ENCODE data around the gene AGBL4.

AGBL4 gene

DNA sequence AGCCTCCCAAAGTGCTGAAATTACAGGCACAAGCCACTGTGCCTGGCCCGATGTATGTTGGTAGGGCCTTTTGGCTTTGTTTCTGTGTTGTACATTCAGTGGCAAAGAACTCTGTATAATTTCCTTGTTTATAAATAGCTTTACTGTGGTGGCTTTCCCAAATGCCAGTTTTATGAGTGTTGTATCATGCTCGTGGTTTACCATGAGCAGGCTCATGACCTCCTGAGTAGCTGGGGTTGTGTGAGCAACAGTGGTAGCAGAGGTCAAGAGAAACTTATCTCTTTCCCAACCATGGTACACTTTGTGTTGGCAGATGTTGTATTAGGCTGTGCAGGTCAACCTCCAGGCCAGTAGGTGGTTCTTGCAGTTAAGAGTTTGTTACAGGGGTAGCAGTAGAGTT is 826.7 kb downstream of the AGBL4 start:
- TF ChIP-seq CTCF (IDR thresholded peaks at IDR 0.05; ENCODE audit: low read depth, low read length) = no peak
- no peak for DNase-seq (ENCODE audit: extremely low read depth, low read depth)

DNA sequence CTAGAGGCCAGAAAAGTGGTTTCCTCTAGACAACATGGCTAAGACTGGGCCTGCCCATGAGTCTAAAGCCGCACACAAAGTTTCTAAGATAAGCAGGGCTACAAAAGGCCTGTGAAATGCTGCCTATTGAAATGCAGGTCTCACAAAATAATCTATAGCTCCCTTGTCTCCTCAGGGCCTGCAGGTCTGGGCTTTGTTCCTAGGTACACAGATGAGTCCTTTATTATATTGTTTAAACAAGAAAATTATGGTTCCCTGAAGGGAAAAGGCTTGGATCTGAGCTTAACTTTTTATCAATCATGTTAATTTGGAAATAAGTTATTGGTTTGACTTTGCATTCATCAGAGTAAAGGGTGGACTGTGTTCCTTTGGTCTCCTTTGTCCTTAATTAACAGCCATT is 833.6 kb downstream of the AGBL4 start:
- DNase-seq (ENCODE audit: extremely low read depth, low read depth) = no peak
- no peak for TF ChIP-seq CTCF (IDR thresholded peaks at IDR 0.05; ENCODE audit: low read depth, low read length)

- no peak for TF ChIP-seq CTCF (IDR thresholded peaks at IDR 0.05; ENCODE audit: low read depth, low read length)
- no peak for DNase-seq (ENCODE audit: extremely low read depth, low read depth)
Observed at GRCh38 chr1:49187056-49187455, 836.7 kb downstream of the AGBL4 start.

GRCh38 chr1:49185450-49185980 is 838.2 kb downstream of the AGBL4 start:
- DNase-seq (ENCODE audit: extremely low read depth, low read depth) = no peak
- no peak for TF ChIP-seq CTCF (IDR thresholded peaks at IDR 0.05; ENCODE audit: low read depth, low read length)

DNA sequence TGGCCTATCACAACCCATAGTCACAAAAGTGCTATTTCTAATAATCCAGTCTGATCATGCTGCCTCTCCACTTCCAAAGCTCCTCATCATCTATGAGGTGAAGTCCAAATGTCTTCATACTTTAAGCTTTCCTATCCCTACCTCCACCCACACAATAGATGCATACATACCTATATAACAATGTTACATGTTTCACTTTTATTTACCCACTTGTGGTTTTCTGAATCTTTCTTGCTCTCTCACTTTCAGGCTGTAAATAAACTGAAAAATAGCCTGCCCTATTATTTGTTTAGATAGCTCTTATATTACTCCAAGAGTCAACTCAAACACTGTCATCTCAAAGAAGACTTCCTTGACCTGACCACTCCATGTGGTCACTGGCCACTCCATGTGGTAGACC is 840.3 kb downstream of the AGBL4 start:
- DNase-seq (ENCODE audit: extremely low read depth, low read depth) = no peak
- no peak for TF ChIP-seq CTCF (IDR thresholded peaks at IDR 0.05; ENCODE audit: low read depth, low read length)

DNA sequence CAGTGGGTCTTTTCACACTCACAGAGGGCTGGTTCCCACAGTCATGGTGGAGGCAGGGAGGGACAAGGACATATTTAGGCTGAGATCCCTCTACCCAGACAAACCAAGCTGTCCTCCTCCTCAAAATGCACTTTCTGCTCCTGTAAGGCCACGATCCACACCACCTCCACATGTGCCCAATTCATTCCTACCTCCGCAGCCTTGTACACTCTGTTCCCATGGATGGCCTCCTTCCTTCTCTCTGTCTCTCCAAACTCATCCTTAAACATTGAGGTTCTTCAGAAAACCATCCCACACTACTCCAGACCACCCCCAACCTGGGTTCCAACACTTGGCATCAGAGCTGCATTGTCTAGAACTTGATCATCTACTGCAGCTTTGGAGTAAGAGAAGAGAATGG is 842.7 kb downstream of the AGBL4 start:
- no peak for TF ChIP-seq CTCF (IDR thresholded peaks at IDR 0.05; ENCODE audit: low read depth, low read length)

DNA sequence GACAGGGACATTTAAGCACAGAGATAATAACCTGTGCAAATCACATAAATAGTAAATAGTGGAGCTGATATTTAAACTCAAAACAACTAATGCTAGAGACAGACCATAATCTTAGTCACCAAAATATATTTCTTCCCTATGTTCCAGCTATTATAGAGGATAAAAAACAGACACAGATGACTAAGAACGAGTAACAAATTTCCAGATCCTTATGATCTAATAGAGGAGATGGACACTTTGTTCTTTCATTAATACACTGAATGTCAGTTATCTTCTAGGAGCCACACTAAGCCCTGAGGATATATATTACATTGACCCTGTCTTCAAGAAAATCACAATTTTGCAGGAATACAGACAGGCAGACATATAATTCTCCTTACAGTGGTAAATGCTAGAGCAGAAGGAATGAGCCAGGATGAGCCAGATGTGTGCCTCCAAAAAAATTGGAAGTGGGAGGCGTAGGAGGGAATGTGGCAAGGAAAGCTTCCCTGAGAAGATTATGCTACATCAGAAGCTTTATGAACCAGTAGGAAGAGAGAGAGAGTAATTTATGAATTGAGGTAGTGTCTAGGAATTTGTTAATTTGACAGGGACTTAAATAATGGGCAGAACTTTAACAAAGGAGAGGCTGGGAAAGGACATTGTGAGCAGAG is 851.7 kb downstream of the AGBL4 start:
- DNase-seq (ENCODE audit: extremely low read depth, low read depth) = no peak
- TF ChIP-seq CTCF (IDR thresholded peaks at IDR 0.05; ENCODE audit: low read depth, low read length) = no peak

More for the DNA sequence above, 842.7 kb downstream of the AGBL4 start:
- no peak for DNase-seq (ENCODE audit: extremely low read depth, low read depth)

Measured in AG09319 (cell line).